Measurements from ENCODE around the gene GSPT1.

Gene GSPT1

DNA sequence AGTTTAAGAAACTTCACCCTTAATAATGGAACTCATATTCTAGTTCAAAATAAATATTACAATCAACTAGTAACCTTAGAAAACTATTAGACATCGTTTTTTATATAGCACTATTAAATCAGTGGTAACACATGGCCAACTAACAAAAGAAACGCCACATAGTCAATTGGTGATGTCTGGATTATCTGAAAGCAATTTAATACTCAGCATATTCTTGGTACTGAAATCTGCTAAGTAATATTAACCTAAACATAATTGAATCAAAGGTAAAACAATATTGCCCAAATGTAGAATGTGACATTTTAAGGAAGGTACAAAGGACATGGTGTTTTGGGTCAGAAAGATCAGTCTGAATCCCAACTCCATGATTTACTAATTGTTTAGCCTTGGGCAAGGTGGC lies 53.3 kb downstream of the GSPT1 start:
- H3K36me3 ChIP-seq (ENCODE audit: control insufficient read depth, low read length), result no peaks in the 10 kb centered on the region; the same call in 1 of the 2 replicates
- H3K4me3 ChIP-seq (ENCODE audit: low read length), result no peak overlapping the region
- H3K9me2 ChIP-seq (replicated peaks; ENCODE audit: control insufficient read depth, low read length), result no peaks in the 10 kb centered on the region
- no peak overlapping the region for H3K4me2 ChIP-seq (ENCODE audit: low read length)
- H3K4me1 ChIP-seq (ENCODE audit: control insufficient read depth, low read length), result peaks cover 19% of the 10 kb centered on the region
- peaks cover 8% of the 10 kb centered on the region; the same call in 1 of the 2 replicates for H4K20me1 ChIP-seq (ENCODE audit: control insufficient read depth, insufficient read depth, low read depth, low read length)
- no peak for TF ChIP-seq EZH2phosphoT487 (IDR thresholded peaks at IDR 0.05; ENCODE audit: borderline replicate concordance, low read length)
- TF ChIP-seq, protein P1, sequence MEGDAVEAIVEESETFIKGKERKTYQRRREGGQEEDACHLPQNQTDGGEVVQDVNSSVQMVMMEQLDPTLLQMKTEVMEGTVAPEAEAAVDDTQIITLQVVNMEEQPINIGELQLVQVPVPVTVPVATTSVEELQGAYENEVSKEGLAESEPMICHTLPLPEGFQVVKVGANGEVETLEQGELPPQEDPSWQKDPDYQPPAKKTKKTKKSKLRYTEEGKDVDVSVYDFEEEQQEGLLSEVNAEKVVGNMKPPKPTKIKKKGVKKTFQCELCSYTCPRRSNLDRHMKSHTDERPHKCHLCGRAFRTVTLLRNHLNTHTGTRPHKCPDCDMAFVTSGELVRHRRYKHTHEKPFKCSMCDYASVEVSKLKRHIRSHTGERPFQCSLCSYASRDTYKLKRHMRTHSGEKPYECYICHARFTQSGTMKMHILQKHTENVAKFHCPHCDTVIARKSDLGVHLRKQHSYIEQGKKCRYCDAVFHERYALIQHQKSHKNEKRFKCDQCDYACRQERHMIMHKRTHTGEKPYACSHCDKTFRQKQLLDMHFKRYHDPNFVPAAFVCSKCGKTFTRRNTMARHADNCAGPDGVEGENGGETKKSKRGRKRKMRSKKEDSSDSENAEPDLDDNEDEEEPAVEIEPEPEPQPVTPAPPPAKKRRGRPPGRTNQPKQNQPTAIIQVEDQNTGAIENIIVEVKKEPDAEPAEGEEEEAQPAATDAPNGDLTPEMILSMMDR (IDR thresholded peaks at IDR 0.05; ENCODE audit: low read depth, low read length, poor library complexity, severe bottlenecking), result no peak
- H3K9me3 ChIP-seq (ENCODE audit: control insufficient read depth, insufficient read depth, low read length), result no peaks in the 10 kb centered on the region
- peaks cover 17% of the 10 kb centered on the region for H3F3A ChIP-seq (ENCODE audit: control insufficient read depth, insufficient read depth)
- H3K27me3 ChIP-seq (ENCODE audit: control insufficient read depth, low read length), result no peaks in the 10 kb centered on the region
- peaks cover 59% of the 10 kb centered on the region for H3K79me2 ChIP-seq (ENCODE audit: control insufficient read depth, low read length)
- H3K27ac ChIP-seq (ENCODE audit: low read depth, low read length), result no peak overlapping the region

DNA sequence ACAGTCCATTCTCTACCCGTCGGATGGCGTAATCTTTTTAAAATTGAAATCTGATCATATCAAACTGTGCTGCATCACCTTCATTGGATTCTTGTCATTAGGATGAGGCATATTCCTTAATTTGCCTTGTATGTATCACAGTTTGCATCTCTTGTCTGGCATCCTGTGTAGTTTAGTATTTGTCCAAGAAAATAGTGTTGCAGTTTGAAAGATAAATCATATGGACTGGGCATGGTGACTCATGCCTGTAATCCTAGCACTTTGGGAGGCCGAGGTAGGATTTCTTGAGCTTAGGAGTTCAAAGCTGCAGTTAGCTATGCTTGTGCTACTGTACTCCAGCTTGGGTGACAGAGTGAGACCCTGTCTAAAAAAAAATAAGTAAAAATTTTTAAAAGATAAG lies 58.6 kb downstream of the GSPT1 start:
- peaks cover 80% of the 10 kb centered on the region for H3K79me2 ChIP-seq (ENCODE audit: control insufficient read depth, low read length)
- no peaks in the 10 kb centered on the region for H3K9me3 ChIP-seq (ENCODE audit: control insufficient read depth, insufficient read depth, low read length)

DNA sequence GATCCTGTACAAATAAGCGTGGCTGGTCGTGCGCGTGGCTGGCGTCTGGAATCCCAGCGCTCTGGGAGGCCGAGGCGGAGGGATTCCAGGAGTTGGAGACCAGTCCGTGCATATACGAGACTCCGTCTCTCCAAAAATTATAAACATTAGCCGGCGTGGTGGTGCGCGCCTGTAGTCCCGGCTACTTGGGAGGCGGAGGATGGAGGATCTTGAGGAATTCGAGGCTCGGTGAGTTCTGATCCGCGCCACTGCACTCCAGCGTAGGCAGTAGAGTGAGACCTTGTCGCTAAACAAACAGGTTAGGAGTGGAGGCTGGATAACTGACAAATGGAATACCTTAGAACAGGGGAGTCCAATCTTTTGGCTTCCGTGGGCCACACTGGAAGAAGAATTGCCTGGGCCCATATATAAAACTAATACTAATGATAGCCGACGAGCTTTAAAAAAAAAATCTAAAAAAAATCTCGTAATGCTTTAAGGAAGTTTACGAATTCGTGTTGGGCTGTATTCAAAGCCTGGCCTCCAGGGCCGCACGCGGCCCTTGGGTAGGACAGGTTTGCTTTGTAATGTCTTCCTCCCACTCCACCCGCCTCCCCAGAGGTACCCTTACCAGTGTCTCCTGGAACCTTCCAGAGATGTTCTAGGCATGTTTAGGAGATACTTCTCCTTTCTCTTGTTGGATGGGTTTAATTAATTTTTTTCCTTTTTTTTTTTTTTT lies 63.5 kb downstream of the GSPT1 start:
- H3K4me2 ChIP-seq (ENCODE audit: low read length), result peak overlapping the region; percentile 65
- H3K27ac ChIP-seq (ENCODE audit: low read depth, low read length), result peak overlapping the region; percentile 39
- H3K9me2 ChIP-seq (replicated peaks; ENCODE audit: control insufficient read depth, low read length), result no peaks in the 10 kb centered on the region
- TF ChIP-seq, protein P1 (IDR thresholded peaks at IDR 0.05; ENCODE audit: low read depth, low read length, poor library complexity, severe bottlenecking), result no peak
- TF ChIP-seq EZH2phosphoT487 (IDR thresholded peaks at IDR 0.05; ENCODE audit: borderline replicate concordance, low read length), result no peak
- H3K9me3 ChIP-seq (ENCODE audit: control insufficient read depth, insufficient read depth, low read length), result no peaks in the 10 kb centered on the region
- peaks cover 34% of the 10 kb centered on the region for H3K4me1 ChIP-seq (ENCODE audit: control insufficient read depth, low read length)
- H3K27me3 ChIP-seq (ENCODE audit: control insufficient read depth, low read length), result no peaks in the 10 kb centered on the region
- no peaks in the 10 kb centered on the region; the same call in 1 of the 2 replicates for H3F3A ChIP-seq (ENCODE audit: control insufficient read depth, insufficient read depth)
- H3K36me3 ChIP-seq (ENCODE audit: control insufficient read depth, low read length), result peaks cover 45% of the 10 kb centered on the region
- peaks cover 97% of the 10 kb centered on the region for H3K79me2 ChIP-seq (ENCODE audit: control insufficient read depth, low read length)
- peaks cover 28% of the 10 kb centered on the region; the same call in 1 of the 2 replicates for H4K20me1 ChIP-seq (ENCODE audit: control insufficient read depth, insufficient read depth, low read depth, low read length)
- peak overlapping the region; percentile 87 for H3K4me3 ChIP-seq (ENCODE audit: low read length)

More for the DNA sequence above, 58.6 kb downstream of the GSPT1 start:
- H4K20me1 ChIP-seq (ENCODE audit: control insufficient read depth, insufficient read depth, low read depth, low read length), result 0 out of 2 replicates have a peak, but pooled peaks cover 7% of the 10 kb centered on the region
- H3K27ac ChIP-seq (ENCODE audit: low read depth, low read length), result no peak overlapping the region
- TF ChIP-seq, protein P1 (IDR thresholded peaks at IDR 0.05; ENCODE audit: low read depth, low read length, poor library complexity, severe bottlenecking), result no peak
- no peak for TF ChIP-seq EZH2phosphoT487 (IDR thresholded peaks at IDR 0.05; ENCODE audit: borderline replicate concordance, low read length)
- H3K9me2 ChIP-seq (replicated peaks; ENCODE audit: control insufficient read depth, low read length), result no peaks in the 10 kb centered on the region
- H3F3A ChIP-seq (ENCODE audit: control insufficient read depth, insufficient read depth), result 0 out of 2 replicates have a peak, but pooled peaks cover 3% of the 10 kb centered on the region
- H3K4me1 ChIP-seq (ENCODE audit: control insufficient read depth, low read length), result peaks cover 15% of the 10 kb centered on the region
- H3K27me3 ChIP-seq (ENCODE audit: control insufficient read depth, low read length), result no peaks in the 10 kb centered on the region
- H3K4me3 ChIP-seq (ENCODE audit: low read length), result no peak overlapping the region
- H3K4me2 ChIP-seq (ENCODE audit: low read length), result no peak overlapping the region
- peaks cover 5% of the 10 kb centered on the region; the same call in 1 of the 2 replicates for H3K36me3 ChIP-seq (ENCODE audit: control insufficient read depth, low read length)
